ENCODE measurements around the gene SYNJ2BP. TPM values are rescaled to one million over a fixed set of nuclear protein-coding genes. Genes with fewer than 3 reads are reported as not detected.

The SYNJ2BP gene
- total RNA-seq, 1 donor from 2014 or later: 35.7 TPM

DNA sequence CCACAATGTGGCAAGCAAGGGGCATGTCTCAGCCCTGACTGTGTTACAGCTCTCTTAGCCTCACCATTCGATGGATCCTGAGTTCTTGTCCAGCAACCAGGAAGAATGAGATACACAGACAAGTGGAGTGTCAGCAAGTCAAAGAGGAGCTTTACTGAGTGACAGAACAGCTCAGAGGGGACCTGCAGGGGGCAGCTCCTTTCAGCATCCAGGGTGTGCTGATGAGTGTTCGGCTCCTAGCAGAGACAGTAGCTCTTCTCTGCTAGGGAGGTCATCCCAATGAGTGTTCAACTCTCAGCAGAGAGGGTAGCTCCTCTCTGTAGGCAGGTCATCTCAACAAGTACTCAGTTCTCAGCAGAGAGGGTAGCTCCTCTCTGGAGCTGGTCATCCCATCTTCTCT is 19.1 kb downstream of the SYNJ2BP start:
- DNase-seq (ENCODE audit: low read depth) (no peak), FAIRE-seq (no peak)
- Histone ChIP-seq H3K79me2 (ENCODE audit: insufficient read depth, low read length) (no peaks in the 10 kb centered on the region), H3K9me3 (ENCODE audit: insufficient read depth, low read depth, low read length) (no peaks in the 10 kb centered on the region), H3K9ac (ENCODE audit: low read length) (no peak overlapping the region), H2AFZ (ENCODE audit: low read depth, low read length) (no peak overlapping the region), H4K20me1 (ENCODE audit: insufficient read depth, low read length) (peaks cover 7% of the 10 kb centered on the region), H3K27me3 (ENCODE audit: insufficient read depth, low read length) (no peaks in the 10 kb centered on the region), H3K4me3 (ENCODE audit: insufficient read depth, low read depth, low read length) (no peak overlapping the region), H3K4me2 (ENCODE audit: low read length) (no peak overlapping the region), H3K27ac (ENCODE audit: low read depth, low read length) (no peak overlapping the region), H3K4me1 (ENCODE audit: insufficient read depth, low read length) (no peaks in the 10 kb centered on the region), H3K36me3 (ENCODE audit: insufficient read depth, low read length) (peaks cover 2% of the 10 kb centered on the region)
- TF ChIP-seq, protein P1, sequence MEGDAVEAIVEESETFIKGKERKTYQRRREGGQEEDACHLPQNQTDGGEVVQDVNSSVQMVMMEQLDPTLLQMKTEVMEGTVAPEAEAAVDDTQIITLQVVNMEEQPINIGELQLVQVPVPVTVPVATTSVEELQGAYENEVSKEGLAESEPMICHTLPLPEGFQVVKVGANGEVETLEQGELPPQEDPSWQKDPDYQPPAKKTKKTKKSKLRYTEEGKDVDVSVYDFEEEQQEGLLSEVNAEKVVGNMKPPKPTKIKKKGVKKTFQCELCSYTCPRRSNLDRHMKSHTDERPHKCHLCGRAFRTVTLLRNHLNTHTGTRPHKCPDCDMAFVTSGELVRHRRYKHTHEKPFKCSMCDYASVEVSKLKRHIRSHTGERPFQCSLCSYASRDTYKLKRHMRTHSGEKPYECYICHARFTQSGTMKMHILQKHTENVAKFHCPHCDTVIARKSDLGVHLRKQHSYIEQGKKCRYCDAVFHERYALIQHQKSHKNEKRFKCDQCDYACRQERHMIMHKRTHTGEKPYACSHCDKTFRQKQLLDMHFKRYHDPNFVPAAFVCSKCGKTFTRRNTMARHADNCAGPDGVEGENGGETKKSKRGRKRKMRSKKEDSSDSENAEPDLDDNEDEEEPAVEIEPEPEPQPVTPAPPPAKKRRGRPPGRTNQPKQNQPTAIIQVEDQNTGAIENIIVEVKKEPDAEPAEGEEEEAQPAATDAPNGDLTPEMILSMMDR (IDR thresholded peaks at IDR 0.05; ENCODE audit: insufficient read depth, low read depth, low read length): no peak
- no peak for TF ChIP-seq EZH2 (IDR thresholded peaks at IDR 0.05; ENCODE audit: insufficient read depth, low read length)
- no peaks in the 10 kb centered on the region for H3K27me3 Mint-ChIP-seq (ENCODE audit: low read depth, unreplicated experiment)
- no peak overlapping the region for H3K27ac Mint-ChIP-seq (ENCODE audit: unreplicated experiment)
- no peak overlapping the region for H3K4me3 Mint-ChIP-seq (ENCODE audit: unreplicated experiment)
- no peaks in the 10 kb centered on the region for H3K4me1 Mint-ChIP-seq (ENCODE audit: low read depth, unreplicated experiment)
- peaks cover 10% of the 10 kb centered on the region for H3K36me3 Mint-ChIP-seq (ENCODE audit: low read depth, unreplicated experiment)
- H3K9me3 Mint-ChIP-seq (ENCODE audit: unreplicated experiment): peaks cover 6% of the 10 kb centered on the region

DNA sequence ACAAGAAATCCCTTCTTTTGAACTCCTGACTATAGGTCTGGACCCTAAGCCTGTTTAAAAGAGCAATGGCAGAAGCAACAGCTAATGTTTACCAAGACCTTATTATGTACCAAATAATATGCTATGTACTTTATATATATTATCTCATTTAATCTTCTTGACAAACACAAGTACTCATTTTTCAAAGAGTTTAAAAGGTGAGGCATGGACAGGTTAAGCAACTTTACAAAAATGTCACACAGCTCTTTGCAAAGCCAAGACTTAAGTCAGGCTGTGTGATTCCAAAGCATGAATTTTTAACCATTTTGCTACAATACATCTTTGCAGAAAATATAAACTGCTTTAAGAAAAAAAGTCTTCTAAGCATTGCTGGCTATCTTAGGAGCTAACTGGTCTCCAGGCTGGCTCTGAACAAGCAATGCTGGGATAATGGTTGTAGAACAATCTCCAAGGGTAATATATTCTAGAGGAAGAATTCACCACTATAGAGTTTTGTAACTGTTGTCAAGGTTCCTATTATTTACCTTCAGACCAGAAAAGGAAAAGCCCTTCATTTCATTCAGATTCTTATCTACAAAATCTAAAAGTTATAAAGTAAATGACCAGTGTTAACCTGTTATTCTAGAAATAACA is 22.1 kb downstream of the SYNJ2BP start:
- H3K4me2 ChIP-seq (ENCODE audit: low read length): no peak overlapping the region
- DNase-seq (ENCODE audit: low read depth): no peak
- FAIRE-seq: no peak
- Mint-ChIP-seq H3K9me3 (ENCODE audit: unreplicated experiment) (peaks cover 4% of the 10 kb centered on the region), H3K27ac (ENCODE audit: unreplicated experiment) (no peak overlapping the region), H3K4me3 (ENCODE audit: unreplicated experiment) (no peak overlapping the region), H3K27me3 (ENCODE audit: low read depth, unreplicated experiment) (no peaks in the 10 kb centered on the region), H3K36me3 (ENCODE audit: low read depth, unreplicated experiment) (peaks cover 11% of the 10 kb centered on the region), H3K4me1 (ENCODE audit: low read depth, unreplicated experiment) (no peaks in the 10 kb centered on the region)
- H3K4me3 ChIP-seq (ENCODE audit: insufficient read depth, low read depth, low read length): no peak overlapping the region
- peaks cover 2% of the 10 kb centered on the region for H3K36me3 ChIP-seq (ENCODE audit: insufficient read depth, low read length)
- no peaks in the 10 kb centered on the region for H3K79me2 ChIP-seq (ENCODE audit: insufficient read depth, low read length)
- H3K27ac ChIP-seq (ENCODE audit: low read depth, low read length): no peak overlapping the region
- no peak overlapping the region for H3K9ac ChIP-seq (ENCODE audit: low read length)
- no peaks in the 10 kb centered on the region for H3K9me3 ChIP-seq (ENCODE audit: insufficient read depth, low read depth, low read length)
- no peaks in the 10 kb centered on the region for H3K4me1 ChIP-seq (ENCODE audit: insufficient read depth, low read length)
- H4K20me1 ChIP-seq (ENCODE audit: insufficient read depth, low read length): peaks cover 7% of the 10 kb centered on the region
- H2AFZ ChIP-seq (ENCODE audit: low read depth, low read length): no peak overlapping the region
- H3K27me3 ChIP-seq (ENCODE audit: insufficient read depth, low read length): no peaks in the 10 kb centered on the region
- TF ChIP-seq, protein P1 (IDR thresholded peaks at IDR 0.05; ENCODE audit: insufficient read depth, low read depth, low read length): no peak
- TF ChIP-seq EZH2 (IDR thresholded peaks at IDR 0.05; ENCODE audit: insufficient read depth, low read length): no peak

DNA sequence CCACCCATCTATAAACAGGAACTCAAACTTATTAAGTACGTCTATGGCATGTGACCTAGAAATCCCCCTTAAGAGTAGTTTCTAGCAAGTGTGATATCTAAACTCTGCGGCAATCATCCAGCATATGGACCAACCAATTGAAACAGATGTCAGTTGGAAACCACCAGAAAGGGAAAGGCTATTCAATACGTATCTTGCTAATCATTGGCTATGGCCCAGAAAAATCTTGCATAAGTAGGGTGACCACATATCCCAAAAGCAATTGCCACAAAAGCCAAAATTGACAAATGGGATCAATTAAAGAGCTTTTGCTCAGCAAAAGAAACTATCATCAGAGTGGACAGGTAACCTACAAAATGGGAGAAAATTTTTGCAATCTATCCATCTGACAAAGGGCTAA is 24.2 kb downstream of the SYNJ2BP start:
- Histone ChIP-seq H4K20me1 (ENCODE audit: insufficient read depth, low read length) (peaks cover 5% of the 10 kb centered on the region), H3K9ac (ENCODE audit: low read length) (no peak overlapping the region), H2AFZ (ENCODE audit: low read depth, low read length) (no peak overlapping the region), H3K27ac (ENCODE audit: low read depth, low read length) (no peak overlapping the region), H3K9me3 (ENCODE audit: insufficient read depth, low read depth, low read length) (no peaks in the 10 kb centered on the region), H3K4me3 (ENCODE audit: insufficient read depth, low read depth, low read length) (no peak overlapping the region), H3K4me1 (ENCODE audit: insufficient read depth, low read length) (no peaks in the 10 kb centered on the region), H3K79me2 (ENCODE audit: insufficient read depth, low read length) (no peaks in the 10 kb centered on the region), H3K36me3 (ENCODE audit: insufficient read depth, low read length) (peaks cover under 1% of the 10 kb centered on the region), H3K4me2 (ENCODE audit: low read length) (no peak overlapping the region), H3K27me3 (ENCODE audit: insufficient read depth, low read length) (no peaks in the 10 kb centered on the region)
- H3K4me1 Mint-ChIP-seq (ENCODE audit: low read depth, unreplicated experiment): no peaks in the 10 kb centered on the region
- DNase-seq (ENCODE audit: low read depth): no peak
- no peak overlapping the region for H3K4me3 Mint-ChIP-seq (ENCODE audit: unreplicated experiment)
- H3K36me3 Mint-ChIP-seq (ENCODE audit: low read depth, unreplicated experiment): peaks cover 14% of the 10 kb centered on the region
- FAIRE-seq: no peak
- peaks cover 2% of the 10 kb centered on the region for H3K9me3 Mint-ChIP-seq (ENCODE audit: unreplicated experiment)
- H3K27ac Mint-ChIP-seq (ENCODE audit: unreplicated experiment): no peak overlapping the region
- H3K27me3 Mint-ChIP-seq (ENCODE audit: low read depth, unreplicated experiment): no peaks in the 10 kb centered on the region
- TF ChIP-seq EZH2 (IDR thresholded peaks at IDR 0.05; ENCODE audit: insufficient read depth, low read length): no peak
- TF ChIP-seq, protein P1 (IDR thresholded peaks at IDR 0.05; ENCODE audit: insufficient read depth, low read depth, low read length): no peak

All from astrocyte (in vitro differentiated cells and primary cell).